Endodermal cell (in vitro differentiated cells): ENCODE measurements around the gene TICAM2. TPM values are rescaled to one million over a fixed set of nuclear protein-coding genes. Genes with fewer than 3 reads are reported as not detected.

ENCODE experiments used
- DNase-seq: peaks from one replicate; pipeline ENCODE4 v3.0.0-alpha.2; 2017
- H3K27ac ChIP-seq: 2 replicates; pipeline ENCODE4 v1.5.1; 2013; ENCODE audit warnings: mild to moderate bottlenecking, low read depth, low read length, moderate library complexity
- H3K27me3 ChIP-seq: 2 replicates; pipeline ENCODE4 v1.6.1; 2013; ENCODE audit warnings: mild to moderate bottlenecking, low read length, moderate library complexity; ENCODE audit not compliant: insufficient read depth, control insufficient read depth, poor library complexity, severe bottlenecking
- H3K36me3 ChIP-seq: 2 replicates; pipeline ENCODE4 v1.7.0; 2013; ENCODE audit warnings: mild to moderate bottlenecking, low read length, moderate library complexity; ENCODE audit not compliant: control insufficient read depth, insufficient read depth
- H3K4me1 ChIP-seq: one replicate; pipeline ENCODE4 v1.7.0; 2013; ENCODE audit warnings: low read length; ENCODE audit not compliant: control insufficient read depth, insufficient read depth
- H3K4me3 ChIP-seq: 2 replicates; pipeline ENCODE4 v1.5.1; 2013; ENCODE audit warnings: mild to moderate bottlenecking, low read length, moderate library complexity
- H3K9ac ChIP-seq: 2 replicates; pipeline ENCODE4 v1.6.1; 2013; ENCODE audit warnings: mild to moderate bottlenecking, low read length, moderate library complexity; ENCODE audit not compliant: poor library complexity, severe bottlenecking; ENCODE audit errors: extremely low read depth
- H3K9me3 ChIP-seq: 2 replicates; pipeline ENCODE4 v1.6.1; 2013; ENCODE audit warnings: mild to moderate bottlenecking, low read length, moderate library complexity; ENCODE audit not compliant: control insufficient read depth
- H3K27ac Mint-ChIP-seq: 2 replicates; pipeline ENCODE4 v1.8.0; 2020; ENCODE audit warnings: mixed read lengths
- H3K27me3 Mint-ChIP-seq: 2 replicates; pipeline ENCODE4 v1.8.0; 2021; ENCODE audit warnings: mild to moderate bottlenecking, mixed read lengths; ENCODE audit not compliant: insufficient read depth
- H3K36me3 Mint-ChIP-seq: 2 replicates; pipeline ENCODE4 v1.8.0; 2020; ENCODE audit warnings: low read depth, mixed read lengths
- H3K4me1 Mint-ChIP-seq: 2 replicates; pipeline ENCODE4 v1.8.0; 2020; ENCODE audit warnings: mixed read lengths
- H3K4me3 Mint-ChIP-seq: 2 replicates; pipeline ENCODE4 v1.8.0; 2020; ENCODE audit warnings: mild to moderate bottlenecking, moderate library complexity, mixed read lengths
- H3K9me3 Mint-ChIP-seq: 2 replicates; pipeline ENCODE4 v1.8.0; 2020; ENCODE audit warnings: mild to moderate bottlenecking, mixed read lengths
- CTCF ChIP-seq: fragments of 200-600 bp; sonication (generic); conservative IDR thresholded peaks from 2 replicates; pipeline ENCODE4 v1.5.0; 2021; ENCODE audit warnings: antibody characterized with exemption, mild to moderate bottlenecking
- WGBS, 2 experiments: methylation state at CpG; one replicate each; pipeline versions ENCODE4 v1.1.5 to v1.1.7; 2013; ENCODE audit warnings: missing lambda C conversion rate in 2 of 2, mixed read lengths in 1 of 2; ENCODE audit not compliant: insufficient coverage in 1 of 2, insufficient read length in 1 of 2; 5-methylcytosine and 5-hydroxymethylcytosine counted together
- total RNA-seq, 2 donors: library from RNA; stranded (reverse); fragmentation: NEBNext Ultra II Directional in 1 of 2; extraction: Animal tissue kit (Norgen Biotek cat#: 25700) in 1 of 2; gene quantifications; 2 replicates in 1 of 2; 3 replicates in 1 of 2; pipeline ENCODE4 v1.2.1, GENCODE V29; 2021

The TICAM2 gene
- total RNA-seq, 2 donors from 2014 or later: 0.84 to 1.5 TPM

DNA sequence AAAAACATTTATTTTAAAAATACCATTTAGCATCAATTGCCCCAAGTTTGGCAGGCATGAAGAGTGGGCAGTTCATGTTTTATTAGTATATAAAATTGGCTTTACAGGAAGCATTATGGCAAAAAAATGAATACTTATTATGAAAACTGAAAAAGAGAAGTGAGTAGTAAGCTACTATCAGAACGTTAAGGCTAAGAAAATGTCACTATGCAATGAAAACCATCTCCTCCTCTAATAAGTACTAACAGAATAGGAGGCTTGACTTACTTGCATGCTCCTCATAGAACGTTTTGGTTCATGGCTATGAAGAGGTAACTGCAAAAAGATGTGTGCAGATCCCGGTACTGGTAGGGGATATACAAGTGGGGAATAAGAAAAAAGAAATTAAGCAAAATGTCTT is 23.6 kb downstream of the TICAM2 start:
- Mint-ChIP-seq H3K4me3 (no peak overlapping the region), H3K36me3 (no peaks in the 10 kb centered on the region), H3K4me1 (no peaks in the 10 kb centered on the region), H3K9me3 (no peaks in the 10 kb centered on the region), H3K27ac (no peak overlapping the region), H3K27me3 (no peaks in the 10 kb centered on the region)
- H3K9ac ChIP-seq: no peak overlapping the region
- WGBS, 2 experiments: 98% methylated on average over 3 of the region's 3 CpGs; no CpG with 5 or more reads in 1 of the 2 experiments
- no peaks in the 10 kb centered on the region for H3K36me3 ChIP-seq
- H3K27me3 ChIP-seq: no peaks in the 10 kb centered on the region
- no peak for DNase-seq
- no peaks in the 10 kb centered on the region for H3K4me1 ChIP-seq
- H3K4me3 ChIP-seq: no peak overlapping the region
- no peak overlapping the region for H3K27ac ChIP-seq
- H3K9me3 ChIP-seq: no peaks in the 10 kb centered on the region
- TF ChIP-seq CTCF: no peak

DNA sequence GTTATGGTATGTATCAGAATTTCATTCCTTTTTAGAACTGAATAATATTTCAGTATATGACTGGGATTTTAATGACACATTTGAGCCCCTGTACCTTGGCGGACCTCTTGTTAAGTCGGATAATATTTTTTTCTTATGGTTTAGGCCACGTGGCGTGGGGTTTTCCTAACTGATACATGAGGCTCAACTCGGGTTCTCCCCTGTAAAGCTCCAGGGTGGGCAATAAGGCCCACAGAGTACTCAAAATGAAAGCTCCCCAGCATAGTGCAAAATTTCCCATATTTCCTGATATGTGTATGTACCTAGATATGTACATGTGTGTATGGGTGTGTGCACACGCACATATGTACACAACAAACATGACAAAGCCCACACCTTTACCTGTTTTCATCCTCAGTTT is 24.5 kb downstream of the TICAM2 start:
- no peaks in the 10 kb centered on the region for H3K9me3 ChIP-seq
- WGBS, 2 experiments: 94% methylated on average over 5 of the region's 6 CpGs
- H3K27ac ChIP-seq: no peak overlapping the region
- H3K36me3 ChIP-seq: no peaks in the 10 kb centered on the region
- H3K4me3 ChIP-seq: no peak overlapping the region
- no peaks in the 10 kb centered on the region for H3K4me1 Mint-ChIP-seq
- no peak for TF ChIP-seq CTCF
- no peaks in the 10 kb centered on the region for H3K27me3 Mint-ChIP-seq
- H3K4me3 Mint-ChIP-seq: no peak overlapping the region
- no peak overlapping the region for H3K27ac Mint-ChIP-seq
- no peaks in the 10 kb centered on the region for H3K4me1 ChIP-seq
- no peaks in the 10 kb centered on the region for H3K9me3 Mint-ChIP-seq
- no peaks in the 10 kb centered on the region for H3K36me3 Mint-ChIP-seq
- H3K9ac ChIP-seq: no peak overlapping the region
- H3K27me3 ChIP-seq: no peaks in the 10 kb centered on the region
- DNase-seq: no peak

- Mint-ChIP-seq H3K4me3 (no peak overlapping the region), H3K27ac (no peak overlapping the region), H3K36me3 (no peaks in the 10 kb centered on the region), H3K9me3 (no peaks in the 10 kb centered on the region), H3K27me3 (no peaks in the 10 kb centered on the region), H3K4me1 (no peaks in the 10 kb centered on the region)
- WGBS, 2 experiments: 89% methylated on average over 2 of the region's 2 CpGs; no CpG with 5 or more reads in 1 of the 2 experiments
- no peak overlapping the region for H3K27ac ChIP-seq
- H3K36me3 ChIP-seq: no peaks in the 10 kb centered on the region
- no peaks in the 10 kb centered on the region for H3K4me1 ChIP-seq
- TF ChIP-seq CTCF: no peak
- H3K9ac ChIP-seq: no peak overlapping the region
- H3K9me3 ChIP-seq: no peaks in the 10 kb centered on the region
- no peaks in the 10 kb centered on the region for H3K27me3 ChIP-seq
- H3K4me3 ChIP-seq: no peak overlapping the region
- DNase-seq: no peak
Observed at GRCh38 chr5:115577329-115577728, 24.9 kb downstream of the TICAM2 start.
